Cardiac muscle cell (in vitro differentiated cells and primary cell): ENCODE results near the gene MTHFSD. TPM values are rescaled to one million over a fixed set of nuclear protein-coding genes. Genes with fewer than 3 reads are reported as not detected.

Experiments
- DNase-seq, 2 donors: peaks; one replicate each; pipeline versions ENCODE4 v3.0.0 to v3.0.0-alpha.2; 2010 to 2017; ENCODE audit warnings: low read depth in 1 of 2, low spot score in 1 of 2
- H3K27ac ChIP-seq: fragments of 200-600 bp; sonication (generic); 2 replicates; pipeline ENCODE4 v1.5.1; 2016
- H3K27me3 ChIP-seq: fragments of 200-600 bp; sonication (generic); 2 replicates; pipeline ENCODE4 v1.6.0; 2016; ENCODE audit warnings: control low read depth
- H3K36me3 ChIP-seq: fragments of 200-600 bp; sonication (generic); 2 replicates; pipeline ENCODE4 v1.5.1; 2016; ENCODE audit warnings: control low read depth
- H3K4me1 ChIP-seq: fragments of 200-600 bp; sonication (generic); 2 replicates; pipeline ENCODE4 v1.8.1; 2017; ENCODE audit warnings: low read depth, mild to moderate bottlenecking, mixed run types
- H3K4me3 ChIP-seq: fragments of 200-600 bp; sonication (generic); 2 replicates; pipeline ENCODE4 v1.5.1; 2016; ENCODE audit warnings: mild to moderate bottlenecking
- H3K9me3 ChIP-seq: fragments of 200-600 bp; sonication (generic); 2 replicates; pipeline ENCODE4 v1.5.1; 2017; ENCODE audit warnings: low read depth, mild to moderate bottlenecking, control low read depth
- polyA plus RNA-seq: library from polyadenylated mRNA; unstranded; fragments of >200 nt; fragmentation: Nextera tagmentation; extraction: Ambion mirVana; gene quantifications from 2 replicates; pipeline ENCODE4 v1.2.1, GENCODE V29; 2016
- total RNA-seq: library from RNA; depleted of rRNA; stranded (reverse); fragments of >200 nt; gene quantifications from 2 replicates; pipeline ENCODE4 v1.2.3, GENCODE V29; 2016
- TF ChIP-seq, protein P1 (sequence below): IDR thresholded peaks from 2 replicates; pipeline ENCODE4 v1.5.1; 2012; ENCODE audit warnings: low read depth, mild to moderate bottlenecking, low read length

MTHFSD gene
- total and polyA plus RNA-seq, 2 experiments from 2014 or later = 23.0 to 36.0 TPM

DNA sequence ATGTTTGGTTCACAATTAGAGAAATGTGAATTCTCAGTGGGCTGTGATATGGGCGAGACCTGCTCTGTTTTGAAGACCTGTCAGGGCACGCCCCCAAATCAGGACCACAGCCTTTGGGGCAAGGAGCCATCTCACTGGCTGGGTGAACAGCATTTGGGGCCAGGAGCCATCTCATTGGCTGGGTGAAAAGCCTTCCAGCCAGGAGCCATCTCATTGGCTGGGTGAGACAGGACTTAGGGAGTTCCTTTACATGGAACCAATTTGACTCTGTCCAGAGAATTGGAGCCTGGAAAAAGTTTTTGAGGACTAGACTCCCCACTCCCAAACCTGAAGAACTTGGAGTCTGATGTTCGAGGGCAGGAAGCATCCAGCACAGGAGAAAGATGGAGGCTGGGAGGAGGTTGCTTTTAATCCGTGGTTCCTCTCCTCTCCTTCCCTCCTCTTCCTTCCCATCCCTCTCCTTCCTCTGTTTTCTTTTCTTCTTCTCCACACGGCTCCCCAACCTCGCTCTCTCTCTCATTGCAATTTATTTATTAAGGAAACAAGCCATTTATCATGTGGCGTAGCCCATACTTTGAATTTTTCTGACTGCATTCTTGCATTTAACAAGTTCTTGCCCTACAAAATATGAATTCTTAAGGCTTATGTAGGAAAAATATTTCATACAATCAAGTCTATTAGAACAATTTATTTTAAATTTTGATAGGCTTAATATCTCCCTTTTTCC, 43.0 kb upstream of the MTHFSD start:
- no peak for DNase-seq

DNA sequence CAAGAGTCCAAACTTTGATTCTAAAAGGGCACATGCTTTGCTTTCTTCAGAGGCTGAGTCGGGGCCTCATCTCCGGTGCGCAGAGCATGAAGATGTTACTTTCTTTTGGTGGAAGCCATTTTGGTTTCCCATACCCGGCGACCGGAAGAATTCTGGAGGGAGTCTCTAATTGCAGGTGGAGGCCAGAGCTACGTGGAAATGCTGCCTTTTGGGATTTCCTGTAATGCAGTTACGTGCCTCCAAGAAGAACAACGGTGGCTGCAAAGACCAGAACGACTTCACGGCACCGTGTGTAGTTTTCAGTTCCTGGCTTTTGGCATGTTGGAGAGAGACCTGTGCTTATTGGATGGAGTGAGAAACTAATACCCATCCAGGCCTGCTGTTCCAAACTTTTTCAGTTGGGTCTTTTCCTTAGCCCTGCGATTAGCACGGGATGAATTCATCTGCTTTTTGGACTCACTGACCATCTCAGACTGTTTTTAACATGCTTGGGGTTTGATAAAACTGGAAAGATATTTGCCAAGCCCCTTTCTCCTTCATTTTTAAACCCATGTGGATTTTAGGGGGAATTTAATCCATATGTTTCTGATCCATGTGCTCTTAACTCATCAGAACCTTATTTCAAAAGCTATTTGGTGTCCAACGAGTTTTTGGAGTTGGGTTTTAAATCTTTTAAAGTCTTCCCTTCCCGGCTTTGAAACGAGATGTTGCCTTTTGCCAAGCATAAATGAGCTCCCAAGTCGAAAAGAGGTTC, 42.3 kb upstream of the MTHFSD start:
- H3K36me3 ChIP-seq = no peaks in the 10 kb centered on the region
- H3K27me3 ChIP-seq = peaks cover 4% of the 10 kb centered on the region

More for the DNA sequence above, 43.0 kb upstream of the MTHFSD start:
- H3K4me1 ChIP-seq = no peaks in the 10 kb centered on the region
- no peaks in the 10 kb centered on the region for H3K9me3 ChIP-seq
- peaks cover 4% of the 10 kb centered on the region for H3K27me3 ChIP-seq
- TF ChIP-seq, protein P1, sequence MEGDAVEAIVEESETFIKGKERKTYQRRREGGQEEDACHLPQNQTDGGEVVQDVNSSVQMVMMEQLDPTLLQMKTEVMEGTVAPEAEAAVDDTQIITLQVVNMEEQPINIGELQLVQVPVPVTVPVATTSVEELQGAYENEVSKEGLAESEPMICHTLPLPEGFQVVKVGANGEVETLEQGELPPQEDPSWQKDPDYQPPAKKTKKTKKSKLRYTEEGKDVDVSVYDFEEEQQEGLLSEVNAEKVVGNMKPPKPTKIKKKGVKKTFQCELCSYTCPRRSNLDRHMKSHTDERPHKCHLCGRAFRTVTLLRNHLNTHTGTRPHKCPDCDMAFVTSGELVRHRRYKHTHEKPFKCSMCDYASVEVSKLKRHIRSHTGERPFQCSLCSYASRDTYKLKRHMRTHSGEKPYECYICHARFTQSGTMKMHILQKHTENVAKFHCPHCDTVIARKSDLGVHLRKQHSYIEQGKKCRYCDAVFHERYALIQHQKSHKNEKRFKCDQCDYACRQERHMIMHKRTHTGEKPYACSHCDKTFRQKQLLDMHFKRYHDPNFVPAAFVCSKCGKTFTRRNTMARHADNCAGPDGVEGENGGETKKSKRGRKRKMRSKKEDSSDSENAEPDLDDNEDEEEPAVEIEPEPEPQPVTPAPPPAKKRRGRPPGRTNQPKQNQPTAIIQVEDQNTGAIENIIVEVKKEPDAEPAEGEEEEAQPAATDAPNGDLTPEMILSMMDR = no peak
- no peak overlapping the region for H3K27ac ChIP-seq
- H3K4me3 ChIP-seq = no peak overlapping the region
- H3K36me3 ChIP-seq = no peaks in the 10 kb centered on the region

DNA sequence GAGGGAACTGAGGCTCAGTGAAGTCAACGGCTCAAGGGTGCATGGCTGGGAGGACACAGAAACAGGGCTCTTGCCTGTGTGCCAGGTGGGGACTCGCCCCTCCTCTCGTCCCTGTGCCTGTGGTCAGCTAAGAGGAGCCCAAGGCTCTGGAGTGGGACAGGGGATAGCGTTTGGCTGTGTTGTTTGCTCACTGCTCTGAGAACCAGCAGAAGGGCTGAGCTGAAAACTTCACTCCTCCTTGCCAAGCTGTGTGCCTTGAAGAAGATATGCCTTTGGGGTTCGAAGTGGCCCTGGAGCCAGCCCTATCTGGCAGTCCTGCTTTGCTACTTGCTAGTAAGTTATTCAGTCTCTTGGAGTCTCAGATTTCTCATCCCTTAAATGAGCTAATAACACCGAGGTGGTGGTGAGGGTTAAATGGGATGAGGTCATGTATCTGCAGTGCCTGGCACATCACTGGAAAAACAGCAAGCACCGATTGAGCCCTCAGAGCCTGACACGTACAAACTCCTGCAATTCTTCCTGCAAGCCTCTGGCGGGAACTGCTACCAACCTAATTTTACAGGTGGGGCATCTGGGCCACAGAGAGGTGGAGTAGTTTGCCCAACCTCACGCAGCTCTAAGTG, 41.1 kb upstream of the MTHFSD start:
- no peak overlapping the region for H3K4me3 ChIP-seq
- H3K27me3 ChIP-seq = peaks cover 4% of the 10 kb centered on the region
- H3K27ac ChIP-seq = no peak overlapping the region
- no peaks in the 10 kb centered on the region for H3K4me1 ChIP-seq
- H3K9me3 ChIP-seq = no peaks in the 10 kb centered on the region
- no peaks in the 10 kb centered on the region for H3K36me3 ChIP-seq
- TF ChIP-seq, protein P1 = no peak
- no peak for DNase-seq

More for the DNA sequence above, 42.3 kb upstream of the MTHFSD start:
- Histone ChIP-seq H3K4me1 (no peaks in the 10 kb centered on the region), H3K4me3 (no peak overlapping the region), H3K27ac (no peak overlapping the region), H3K9me3 (no peaks in the 10 kb centered on the region)
- TF ChIP-seq, protein P1 = no peak
- no peak for DNase-seq

DNA sequence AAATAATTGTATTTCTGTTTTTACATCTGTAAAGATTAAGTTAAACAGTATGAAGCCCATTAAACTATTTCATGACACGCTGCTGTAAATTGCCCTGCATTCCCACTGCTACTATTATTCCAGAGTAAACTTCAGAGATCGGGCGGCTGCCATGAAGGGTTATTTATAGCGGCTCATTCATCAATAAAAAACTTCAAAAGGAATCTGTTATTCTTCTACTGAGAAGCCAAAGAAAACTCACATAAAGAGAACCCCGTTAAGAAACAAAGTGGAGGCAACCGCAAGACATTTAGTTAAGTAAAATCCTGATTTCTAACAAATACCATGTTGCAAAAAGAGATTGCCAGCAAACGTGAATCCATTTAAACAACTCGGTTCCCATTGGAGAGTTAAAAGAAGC, 39.7 kb upstream of the MTHFSD start:
- Histone ChIP-seq H3K4me1 (no peaks in the 10 kb centered on the region), H3K4me3 (no peak overlapping the region), H3K27ac (no peak overlapping the region), H3K27me3 (peaks cover 5% of the 10 kb centered on the region), H3K9me3 (no peaks in the 10 kb centered on the region), H3K36me3 (no peaks in the 10 kb centered on the region)
- DNase-seq = no peak
- TF ChIP-seq, protein P1 = no peak

DNA sequence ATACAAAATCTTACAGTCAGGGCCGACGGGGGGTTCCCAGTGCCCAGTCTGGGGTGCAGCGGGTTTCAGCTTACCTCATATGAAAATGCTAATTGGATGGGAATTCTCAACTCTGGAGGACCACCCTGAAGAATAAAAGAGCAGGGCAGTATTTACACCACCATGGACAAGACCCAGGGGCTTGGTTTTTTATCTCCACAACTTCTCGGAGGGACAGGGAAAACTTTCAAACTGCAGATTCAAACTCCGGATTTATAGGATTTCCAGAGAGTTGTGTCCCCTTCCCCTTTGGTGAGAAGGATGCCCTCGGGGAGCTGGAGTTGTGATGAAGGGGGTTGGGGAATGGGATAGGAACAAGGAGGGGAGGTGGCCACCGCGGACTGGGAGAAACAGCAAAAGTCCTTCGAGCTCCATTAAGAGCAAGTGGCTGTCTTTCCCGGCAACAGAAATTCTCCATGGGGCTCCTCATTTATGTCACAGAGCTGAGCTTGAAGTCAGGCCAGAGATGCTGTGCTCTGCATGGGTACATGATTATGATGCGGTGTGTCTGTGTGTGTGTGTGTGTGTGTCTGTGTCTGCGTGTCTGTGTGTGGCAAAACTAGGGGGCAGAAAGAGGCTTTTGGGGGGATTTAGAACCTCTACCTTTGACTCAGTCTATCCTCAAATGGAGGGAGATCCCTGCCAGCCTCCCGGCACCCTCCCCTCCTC, 39.0 kb upstream of the MTHFSD start:
- Histone ChIP-seq H3K27ac (no peak overlapping the region), H3K36me3 (no peaks in the 10 kb centered on the region), H3K4me3 (no peak overlapping the region), H3K9me3 (no peaks in the 10 kb centered on the region), H3K27me3 (peaks cover 7% of the 10 kb centered on the region), H3K4me1 (no peaks in the 10 kb centered on the region)
- no peak for DNase-seq
- TF ChIP-seq, protein P1 = no peak
